Cardiac muscle cell (in vitro differentiated cells and primary cell): ENCODE data around the gene DYSF. TPM values are rescaled to one million over a fixed set of nuclear protein-coding genes. Genes with fewer than 3 reads are reported as not detected.
A peak's percentile ranks its signal among the peaks of the same experiment; 100 is the strongest.

ENCODE experiments used
- DNase-seq, 2 donors: peaks; one replicate each; pipeline versions ENCODE4 v3.0.0 to v3.0.0-alpha.2; 2010 to 2017; ENCODE audit warnings: low read depth in 1 of 2, low spot score in 1 of 2
- H3K27ac ChIP-seq: fragments of 200-600 bp; sonication (generic); 2 replicates; pipeline ENCODE4 v1.5.1; 2016
- H3K27me3 ChIP-seq: fragments of 200-600 bp; sonication (generic); 2 replicates; pipeline ENCODE4 v1.6.0; 2016; ENCODE audit warnings: control low read depth
- H3K36me3 ChIP-seq: fragments of 200-600 bp; sonication (generic); 2 replicates; pipeline ENCODE4 v1.5.1; 2016; ENCODE audit warnings: control low read depth
- H3K4me1 ChIP-seq: fragments of 200-600 bp; sonication (generic); 2 replicates; pipeline ENCODE4 v1.8.1; 2017; ENCODE audit warnings: low read depth, mild to moderate bottlenecking, mixed run types
- H3K4me3 ChIP-seq: fragments of 200-600 bp; sonication (generic); 2 replicates; pipeline ENCODE4 v1.5.1; 2016; ENCODE audit warnings: mild to moderate bottlenecking
- H3K9me3 ChIP-seq: fragments of 200-600 bp; sonication (generic); 2 replicates; pipeline ENCODE4 v1.5.1; 2017; ENCODE audit warnings: low read depth, mild to moderate bottlenecking, control low read depth
- polyA plus RNA-seq: library from polyadenylated mRNA; unstranded; fragments of >200 nt; fragmentation: Nextera tagmentation; extraction: Ambion mirVana; gene quantifications from 2 replicates; pipeline ENCODE4 v1.2.1, GENCODE V29; 2016
- total RNA-seq: library from RNA; depleted of rRNA; stranded (reverse); fragments of >200 nt; gene quantifications from 2 replicates; pipeline ENCODE4 v1.2.3, GENCODE V29; 2016
- TF ChIP-seq, protein P1 (sequence below): IDR thresholded peaks from 2 replicates; pipeline ENCODE4 v1.5.1; 2012; ENCODE audit warnings: low read depth, mild to moderate bottlenecking, low read length

DYSF gene
- total and polyA plus RNA-seq, 2 experiments from 2014 or later = 34.6 to 57.4 TPM

DNA sequence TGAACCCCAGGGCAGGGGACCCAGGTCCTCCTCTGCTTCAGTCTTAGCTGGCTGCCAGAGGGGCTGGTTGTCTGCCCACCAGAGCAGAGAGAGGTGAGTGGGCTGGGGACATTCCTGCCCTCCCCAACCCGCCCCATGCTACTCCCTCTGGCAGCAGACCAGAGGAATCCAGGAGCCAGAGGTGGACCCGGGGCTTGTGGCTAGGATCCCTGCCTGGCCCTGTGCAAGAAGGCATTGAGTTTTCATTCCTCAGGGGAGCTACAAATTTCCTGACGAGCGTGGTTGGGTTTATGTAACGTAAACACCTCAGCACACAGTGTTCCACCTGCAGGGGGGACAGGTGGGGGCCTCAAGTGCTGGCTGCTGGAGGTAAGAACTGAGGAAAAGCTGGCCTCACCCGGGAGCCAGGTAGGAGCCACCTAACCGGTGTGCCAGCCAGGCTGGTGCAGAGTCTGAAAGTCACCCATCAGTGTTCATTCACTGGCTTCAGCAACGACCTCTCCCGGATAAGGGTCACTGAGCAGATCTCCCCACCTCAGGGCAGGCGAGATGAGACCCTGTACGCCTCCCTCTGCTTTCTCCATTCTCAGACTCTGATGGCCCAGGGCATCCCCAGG lies 246.8 kb downstream of the DYSF start:
- Histone ChIP-seq H3K4me3 (no peak overlapping the region), H3K36me3 (no peaks in the 10 kb centered on the region), H3K27ac (peak overlapping the region; percentile 87), H3K27me3 (no peaks in the 10 kb centered on the region), H3K9me3 (no peaks in the 10 kb centered on the region), H3K4me1 (peaks cover 21% of the 10 kb centered on the region)
- TF ChIP-seq, protein P1, sequence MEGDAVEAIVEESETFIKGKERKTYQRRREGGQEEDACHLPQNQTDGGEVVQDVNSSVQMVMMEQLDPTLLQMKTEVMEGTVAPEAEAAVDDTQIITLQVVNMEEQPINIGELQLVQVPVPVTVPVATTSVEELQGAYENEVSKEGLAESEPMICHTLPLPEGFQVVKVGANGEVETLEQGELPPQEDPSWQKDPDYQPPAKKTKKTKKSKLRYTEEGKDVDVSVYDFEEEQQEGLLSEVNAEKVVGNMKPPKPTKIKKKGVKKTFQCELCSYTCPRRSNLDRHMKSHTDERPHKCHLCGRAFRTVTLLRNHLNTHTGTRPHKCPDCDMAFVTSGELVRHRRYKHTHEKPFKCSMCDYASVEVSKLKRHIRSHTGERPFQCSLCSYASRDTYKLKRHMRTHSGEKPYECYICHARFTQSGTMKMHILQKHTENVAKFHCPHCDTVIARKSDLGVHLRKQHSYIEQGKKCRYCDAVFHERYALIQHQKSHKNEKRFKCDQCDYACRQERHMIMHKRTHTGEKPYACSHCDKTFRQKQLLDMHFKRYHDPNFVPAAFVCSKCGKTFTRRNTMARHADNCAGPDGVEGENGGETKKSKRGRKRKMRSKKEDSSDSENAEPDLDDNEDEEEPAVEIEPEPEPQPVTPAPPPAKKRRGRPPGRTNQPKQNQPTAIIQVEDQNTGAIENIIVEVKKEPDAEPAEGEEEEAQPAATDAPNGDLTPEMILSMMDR = no peak
- DNase-seq = no peak

DNA sequence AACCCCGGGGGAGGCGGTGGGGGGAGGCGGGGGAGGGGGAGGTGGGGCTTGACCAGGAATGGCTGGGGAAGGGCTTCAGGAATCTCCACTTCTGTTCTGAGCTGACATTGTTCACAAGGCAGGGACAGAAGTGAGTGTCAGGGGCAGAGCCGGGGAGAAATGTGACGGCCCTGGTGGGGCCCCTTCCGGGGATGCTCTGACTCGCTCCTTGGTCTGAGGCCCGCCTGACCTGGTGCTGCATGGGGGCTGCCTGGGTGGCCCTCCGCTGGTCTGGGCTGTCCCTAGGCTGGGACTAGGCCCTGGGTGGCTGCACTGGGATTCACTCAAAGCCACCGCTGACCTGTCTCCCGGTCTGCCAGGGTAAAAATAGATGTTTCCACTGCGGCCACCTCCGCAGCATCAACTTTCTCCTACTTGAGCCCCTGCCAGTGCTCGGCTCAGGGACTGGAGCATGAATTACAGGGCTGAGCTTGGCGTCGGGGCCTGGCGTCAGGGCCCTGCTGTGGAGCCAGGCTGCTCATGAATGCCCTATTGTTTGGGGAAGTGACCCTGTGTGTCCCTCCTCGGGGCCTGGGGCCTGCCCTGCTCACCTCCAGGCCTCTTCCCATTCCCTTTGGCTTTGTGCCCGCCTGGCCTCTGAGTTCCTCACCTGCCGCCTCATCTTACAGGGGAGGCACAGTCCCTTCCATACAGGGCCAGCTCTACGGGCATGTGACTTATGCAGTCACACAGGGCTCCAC lies 247.5 kb downstream of the DYSF start:
- no peaks in the 10 kb centered on the region for H3K27me3 ChIP-seq
- H3K4me3 ChIP-seq = no peak overlapping the region
- peak; percentile 67 to 73 for DNase-seq
- no peaks in the 10 kb centered on the region for H3K9me3 ChIP-seq
- peak overlapping the region; percentile 87 for H3K27ac ChIP-seq
- TF ChIP-seq, protein P1 = no peak
- H3K4me1 ChIP-seq = peaks cover 26% of the 10 kb centered on the region
- H3K36me3 ChIP-seq = no peaks in the 10 kb centered on the region

DNA sequence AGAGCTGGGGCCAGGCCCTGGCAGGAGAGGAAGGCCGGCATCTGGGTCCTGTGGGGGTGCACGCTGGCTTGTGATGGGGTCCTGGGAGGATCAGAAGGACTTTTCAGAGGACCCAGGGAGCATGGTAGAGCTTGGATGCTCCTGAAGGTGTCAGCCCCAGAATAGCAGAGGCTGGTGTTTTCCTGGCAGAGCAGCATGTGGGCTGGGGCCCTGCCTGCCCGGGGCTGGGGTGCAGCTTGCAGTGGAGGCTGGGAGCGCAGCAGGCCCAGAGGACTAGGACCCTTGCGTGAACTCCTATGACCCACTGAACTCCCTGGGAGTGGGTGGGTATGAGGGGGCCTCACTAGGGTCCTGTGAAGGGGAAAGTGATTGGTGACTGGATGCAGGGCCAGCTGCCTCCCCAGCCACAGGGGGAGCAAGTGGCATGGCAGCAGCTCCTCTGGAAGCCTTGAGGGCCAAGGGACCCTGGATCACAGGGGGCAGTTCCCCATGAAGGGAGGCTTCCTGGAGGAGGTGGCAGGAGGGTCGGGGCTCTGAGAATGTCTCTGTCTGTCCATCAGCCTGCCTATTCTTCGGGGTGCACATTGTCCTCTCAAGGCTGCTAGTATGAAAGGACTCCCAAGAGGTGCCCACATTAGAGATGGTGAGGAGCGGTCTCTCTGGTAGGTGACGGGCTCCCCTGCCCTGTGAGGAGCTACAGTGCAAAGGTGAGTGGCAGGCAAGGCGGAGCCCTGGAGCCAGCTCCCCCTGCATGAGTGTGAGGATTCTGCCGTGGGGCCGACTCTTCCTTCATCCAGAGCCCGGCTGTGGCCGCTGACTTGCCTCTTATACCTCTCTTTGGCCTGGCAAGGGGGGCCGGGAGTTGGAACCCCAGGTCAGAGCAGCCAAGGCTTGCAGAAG lies 249.0 kb downstream of the DYSF start:
- H3K4me3 ChIP-seq = no peak overlapping the region
- peaks cover 41% of the 10 kb centered on the region for H3K4me1 ChIP-seq
- no peak for DNase-seq
- no peaks in the 10 kb centered on the region for H3K9me3 ChIP-seq
- no peak overlapping the region for H3K27ac ChIP-seq
- H3K36me3 ChIP-seq = no peaks in the 10 kb centered on the region
- TF ChIP-seq, protein P1 = no peak
- H3K27me3 ChIP-seq = no peaks in the 10 kb centered on the region

DNA sequence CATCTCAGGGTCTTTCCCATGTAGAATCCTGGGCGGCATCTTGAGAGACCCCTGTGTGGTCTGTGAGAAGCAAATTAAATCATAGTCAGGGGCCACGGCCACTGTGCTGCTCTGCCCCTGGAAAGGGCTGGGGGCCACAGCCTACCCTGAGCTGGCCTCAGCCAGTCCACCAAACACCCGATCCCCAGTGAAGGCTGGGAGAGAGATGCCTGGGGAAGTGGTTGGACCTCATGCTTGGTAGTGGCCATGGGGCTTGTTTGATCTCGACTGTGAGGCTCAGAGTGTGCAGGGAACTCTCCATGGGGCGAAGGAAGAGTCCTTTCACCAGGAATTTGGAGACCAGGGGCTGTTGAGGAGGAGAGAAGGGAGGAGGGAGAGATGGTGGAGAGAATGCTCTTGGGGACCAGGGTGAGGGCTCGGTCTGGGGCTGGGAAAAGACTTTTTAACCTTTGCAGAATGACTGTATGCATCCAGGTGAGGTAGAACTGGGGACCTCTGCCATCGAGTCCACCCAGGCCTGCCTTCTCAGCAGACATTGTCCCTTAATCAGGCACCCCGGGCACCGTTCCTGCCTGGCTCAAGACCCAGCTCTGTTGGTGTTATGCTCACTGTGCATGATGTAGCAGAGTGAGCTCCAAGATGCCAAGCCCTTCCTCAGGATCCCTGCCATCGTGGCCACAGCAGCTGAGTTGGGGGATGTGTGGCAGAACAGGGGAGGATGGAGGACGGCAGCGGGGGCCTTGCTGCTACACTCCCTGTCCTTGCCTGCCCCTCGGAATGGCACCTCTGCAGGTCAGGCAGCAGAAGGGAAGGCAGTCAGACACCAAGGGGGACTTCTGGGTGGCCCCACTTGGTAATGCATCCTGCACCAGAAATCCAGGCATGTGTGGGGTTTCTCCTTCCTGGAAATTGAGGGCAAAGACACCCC lies 249.9 kb downstream of the DYSF start:
- Histone ChIP-seq H3K4me1 (peaks cover 43% of the 10 kb centered on the region), H3K36me3 (no peaks in the 10 kb centered on the region), H3K9me3 (no peaks in the 10 kb centered on the region), H3K27ac (no peak overlapping the region), H3K4me3 (no peak overlapping the region), H3K27me3 (no peaks in the 10 kb centered on the region)
- DNase-seq = no peak
- TF ChIP-seq, protein P1 = no peak

DNA sequence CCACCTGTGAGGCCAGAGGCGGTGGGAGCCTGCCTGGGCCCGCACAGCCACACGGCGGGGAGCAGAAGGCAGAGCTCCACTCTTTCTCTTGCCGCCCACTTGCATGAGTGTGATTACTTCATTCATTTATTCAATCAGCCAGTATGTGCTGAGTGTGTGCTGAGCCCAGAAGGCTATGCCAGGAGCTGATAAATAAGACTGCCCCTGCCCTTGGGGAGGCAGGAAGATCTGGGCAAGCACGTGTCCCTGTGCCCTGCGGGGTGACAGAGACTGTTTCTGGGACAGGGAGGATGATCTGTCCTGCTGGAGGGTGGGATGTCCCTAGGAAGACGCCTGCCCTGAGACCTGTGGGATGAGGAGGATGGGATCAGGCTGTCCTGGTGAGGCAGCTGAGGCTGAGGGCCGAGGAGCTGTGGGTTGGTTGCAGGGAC lies 250.8 kb downstream of the DYSF start:
- TF ChIP-seq, protein P1 = no peak
- Histone ChIP-seq H3K27ac (no peak overlapping the region), H3K27me3 (no peaks in the 10 kb centered on the region), H3K9me3 (no peaks in the 10 kb centered on the region), H3K4me1 (peaks cover 43% of the 10 kb centered on the region), H3K36me3 (no peaks in the 10 kb centered on the region), H3K4me3 (no peak overlapping the region)
- no peak for DNase-seq
